Lung (tissue), 12 donors: ENCODE measurements around the gene EFCC1. TPM values are rescaled to one million over a fixed set of nuclear protein-coding genes. Genes with fewer than 3 reads are reported as not detected.
"Not testable (repeated sequence)": the region's sequence is repeated elsewhere in the genome, so short reads cannot be mapped to it uniquely, and the experiment has no call there.

Experiments
- ATAC-seq: fragments of 200-7000 bp; cut with Tn5 transposase; one replicate; pipeline ENCODE4 v1.9.1; 2020; ENCODE audit warnings: moderate number of reproducible peaks; ENCODE audit not compliant: insufficient read depth, low FRiP score
- DNase-seq, 3 donors: peaks; one replicate each; pipeline ENCODE4 v3.0.0-alpha.2; 2013 to 2017
- H3K27ac ChIP-seq, 2 donors: one replicate each; pipeline ENCODE4 v1.5.1; 2013; ENCODE audit warnings: mild to moderate bottlenecking in 2 of 2, moderate library complexity in 2 of 2, control low read depth in 1 of 2, inconsistent platforms in 1 of 2, low read depth in 1 of 2, low read length in 1 of 2
- H3K27me3 ChIP-seq, 3 donors: one replicate each; pipeline ENCODE4 v1.5.1; 2013; ENCODE audit warnings: low read length in 2 of 3; ENCODE audit not compliant: control insufficient read depth in 3 of 3, insufficient read depth in 3 of 3
- H3K36me3 ChIP-seq, 4 donors: one replicate each; pipeline ENCODE4 v1.5.1; 2013; ENCODE audit warnings: low read length in 4 of 4, mild to moderate bottlenecking in 1 of 4, moderate library complexity in 1 of 4; ENCODE audit not compliant: control insufficient read depth in 4 of 4, insufficient read depth in 4 of 4
- H3K4me1 ChIP-seq, 5 donors: one replicate each; pipeline ENCODE4 v1.5.1; 2013; ENCODE audit warnings: low read length in 5 of 5, mild to moderate bottlenecking in 2 of 5, moderate library complexity in 1 of 5; ENCODE audit not compliant: control insufficient read depth in 5 of 5, insufficient read depth in 5 of 5
- H3K4me3 ChIP-seq: one replicate; pipeline ENCODE4 v1.5.1; 2013; ENCODE audit warnings: mild to moderate bottlenecking, control low read depth, moderate library complexity
- H3K9ac ChIP-seq, 2 donors: one replicate each; pipeline ENCODE4 v1.5.1; 2013; ENCODE audit warnings: low read length in 2 of 2, control low read depth in 1 of 2; ENCODE audit not compliant: insufficient read depth in 1 of 2
- H3K9me3 ChIP-seq, 4 donors: one replicate each; pipeline ENCODE4 v1.5.1; 2013; ENCODE audit warnings: low read length in 3 of 4, mild to moderate bottlenecking in 1 of 4, moderate library complexity in 1 of 4; ENCODE audit not compliant: control insufficient read depth in 4 of 4, insufficient read depth in 3 of 4
- CTCF ChIP-seq: IDR thresholded peaks from 2 replicates; pipeline ENCODE4 v1.5.1; 2012; ENCODE audit warnings: mild to moderate bottlenecking; ENCODE audit errors: control extremely low read depth, extremely low read depth
- WGBS, 2 donors: extraction: QIAGEN DNeasy Blood & Tissue Kit; methylation state at CpG; one replicate each; pipeline ENCODE4 v1.1.7; 2013; 5-methylcytosine and 5-hydroxymethylcytosine counted together
- polyA plus RNA-seq, 2 donors: library from polyadenylated mRNA; stranded (reverse); fragments of 200-250 nt; gene quantifications; one replicate each; pipeline ENCODE4 v1.2.1, GENCODE V29; 2013
- total RNA-seq, 2 donors: library from RNA; depleted of rRNA in 1 of 2; stranded (reverse); fragments of >200 nt in 1 of 2; gene quantifications; one replicate each; pipeline ENCODE4 v1.2.1, GENCODE V29; 2014 to 2021
- donor health status: control.
- donor health status: control.
- donor health status: Bipolar disorder and iron deficiency.
- donor health status: healthy.
- donor health status: DM: yes; HTN: yes; CAD: no.

The EFCC1 gene
- total and polyA plus RNA-seq, 4 donors = 3.2 to 10.0 (median 6.3) TPM

GRCh38 chr3:129065720-129066073, 64.6 kb downstream of the EFCC1 start:
- 81 to 85% methylated on average over 4 of the region's 4 CpGs for WGBS, 2 donors
- H3K27ac ChIP-seq = no peak overlapping the region
- DNase-seq = no peak

GRCh38 chr3:129067719-129068118, 66.6 kb downstream of the EFCC1 start:
- H3K36me3 ChIP-seq, H3K27ac ChIP-seq, H3K27me3 ChIP-seq, H3K9ac ChIP-seq, H3K4me3 ChIP-seq, ATAC-seq, H3K4me1 ChIP-seq, H3K9me3 ChIP-seq, DNase-seq: not testable (repeated sequence)
- WGBS, 2 donors = 86 to 92% methylated on average over 7 of the region's 7 CpGs

More at GRCh38 chr3:129065720-129066073, 64.6 kb downstream of the EFCC1 start:
- Histone ChIP-seq H3K9ac (no peak overlapping the region), H3K4me3 (no peak overlapping the region), H3K9me3 (peaks cover 0 to 3% (median 0%) of the 10 kb centered on the region in 4 donors), H3K27me3 (no peaks in the 10 kb centered on the region), H3K4me1 (peaks cover 0 to 3% (median 0%) of the 10 kb centered on the region in 5 donors), H3K36me3 (no peaks in the 10 kb centered on the region)
- TF ChIP-seq CTCF = no peak
- no peak for ATAC-seq

- ATAC-seq (no peak), DNase-seq (peak; percentile 50 to 67 (median 61))
- no peak for TF ChIP-seq CTCF
- Histone ChIP-seq H3K27me3 (no peaks in the 10 kb centered on the region), H3K9me3 (peaks cover 0 to 3% (median 0%) of the 10 kb centered on the region in 4 donors), H3K27ac (peak overlapping the region in 1 of 2 donors; percentile 38), H3K4me3 (no peak overlapping the region), H3K36me3 (no peaks in the 10 kb centered on the region), H3K9ac (peak overlapping the region in 1 of 2 donors; percentile 38), H3K4me1 (peaks cover 0 to 3% (median 0%) of the 10 kb centered on the region in 5 donors)
- WGBS, 2 donors = 15 to 24% methylated on average over 36 to 44 of the region's 44 CpGs
These were observed 67.3 kb downstream of the EFCC1 start for GRCh38 chr3:129068291-129068886.

- H3K27ac ChIP-seq = peak overlapping the region in 1 of 2 donors; percentile 20
- DNase-seq, ATAC-seq, H3K4me1 ChIP-seq, H3K9me3 ChIP-seq, H3K4me3 ChIP-seq, H3K36me3 ChIP-seq, H3K9ac ChIP-seq, H3K27me3 ChIP-seq: not testable (repeated sequence)
- 89 to 92% methylated on average over 13 of the region's 13 CpGs for WGBS, 2 donors
These were observed 68.4 kb downstream of the EFCC1 start for GRCh38 chr3:129069313-129070085.
